ENCODE results near the gene HRAS.
A peak's percentile ranks its signal among the peaks of the same experiment; 100 is the strongest.
"Not testable (repeated sequence)": the region's sequence is repeated elsewhere in the genome, so short reads cannot be mapped to it uniquely, and the experiment has no call there.

The HRAS gene

GRCh38 chr11:535519-536454, at the start of gene HRAS:
Gene HRAS (minus strand): TSS chr11:535576.
- DNase-seq (ENCODE audit: low read depth in 2 of 2), result peak; percentile 88 to 91

GRCh38 chr11:584287-584686, 48.9 kb upstream of the HRAS start:
- DNase-seq (ENCODE audit: low read depth in 2 of 2), result no peak

- DNase-seq (ENCODE audit: low read depth in 2 of 2), result no peak
Measured at GRCh38 chr11:581752-582151, 46.4 kb upstream of the HRAS start.

GRCh38 chr11:581342-581741, 46.0 kb upstream of the HRAS start:
- no peak for DNase-seq (ENCODE audit: low read depth in 2 of 2)

GRCh38 chr11:579830-580601, 44.6 kb upstream of the HRAS start:
- DNase-seq (ENCODE audit: low read depth in 2 of 2), result no peak

- DNase-seq (ENCODE audit: low read depth in 2 of 2), result no peak
Measured at GRCh38 chr11:578276-579035, 43.1 kb upstream of the HRAS start.

GRCh38 chr11:577611-577894, 42.2 kb upstream of the HRAS start:
- no peak for DNase-seq (ENCODE audit: low read depth in 2 of 2)

GRCh38 chr11:576811-577610, 41.6 kb upstream of the HRAS start:
- DNase-seq (ENCODE audit: low read depth in 2 of 2), result no peak

GRCh38 chr11:575996-576768, 40.8 kb upstream of the HRAS start, which contains the start of gene PHRF1:
Gene PHRF1 (plus strand): TSS chr11:576470. CDS start chr11:581513, 5,043 bp downstream.
- peak; percentile 92 to 93 for DNase-seq (ENCODE audit: low read depth in 2 of 2)

- no peak for DNase-seq (ENCODE audit: low read depth in 2 of 2)
Measured at GRCh38 chr11:575313-575995, 40.1 kb upstream of the HRAS start.

- no peak for DNase-seq (ENCODE audit: low read depth in 2 of 2)
Measured at GRCh38 chr11:574632-575312, 39.4 kb upstream of the HRAS start.

GRCh38 chr11:574031-574570, 38.7 kb upstream of the HRAS start:
- not testable (repeated sequence) for DNase-seq (ENCODE audit: low read depth in 2 of 2)

- no peak for DNase-seq (ENCODE audit: low read depth in 2 of 2)
Measured at GRCh38 chr11:573146-573759, 37.9 kb upstream of the HRAS start.

GRCh38 chr11:571802-572185, 36.4 kb upstream of the HRAS start:
- no peak for DNase-seq (ENCODE audit: low read depth in 2 of 2)

GRCh38 chr11:569158-569885, 33.9 kb upstream of the HRAS start:
- no peak for DNase-seq (ENCODE audit: low read depth in 2 of 2)

- peak; percentile 77 to 81 for DNase-seq (ENCODE audit: low read depth in 2 of 2)
Measured at GRCh38 chr11:568306-569157, 33.2 kb upstream of the HRAS start.
